Hematopoietic multipotent progenitor cell treated with erythropoietin and hydrocortisone succinate and interleukin-3 and kit ligand, for 4 days (in vitro differentiated cells): Measurements from ENCODE around the gene PSMB10.
A peak's percentile ranks its signal among the peaks of the same experiment; 100 is the strongest.
"Not testable (repeated sequence)": the region's sequence is repeated elsewhere in the genome, so short reads cannot be mapped to it uniquely, and the experiment has no call there.

Experiments used
- DNase-seq: peaks from one replicate; pipeline ENCODE4 v3.0.0-alpha.2; 2015

The PSMB10 gene

GRCh38 chr16:67941469-67942199, 5.0 kb upstream of the PSMB10 start:
- DNase-seq = peak; percentile 30

GRCh38 chr16:67940446-67941089, 3.9 kb upstream of the PSMB10 start:
- peak; percentile 65 for DNase-seq

DNA sequence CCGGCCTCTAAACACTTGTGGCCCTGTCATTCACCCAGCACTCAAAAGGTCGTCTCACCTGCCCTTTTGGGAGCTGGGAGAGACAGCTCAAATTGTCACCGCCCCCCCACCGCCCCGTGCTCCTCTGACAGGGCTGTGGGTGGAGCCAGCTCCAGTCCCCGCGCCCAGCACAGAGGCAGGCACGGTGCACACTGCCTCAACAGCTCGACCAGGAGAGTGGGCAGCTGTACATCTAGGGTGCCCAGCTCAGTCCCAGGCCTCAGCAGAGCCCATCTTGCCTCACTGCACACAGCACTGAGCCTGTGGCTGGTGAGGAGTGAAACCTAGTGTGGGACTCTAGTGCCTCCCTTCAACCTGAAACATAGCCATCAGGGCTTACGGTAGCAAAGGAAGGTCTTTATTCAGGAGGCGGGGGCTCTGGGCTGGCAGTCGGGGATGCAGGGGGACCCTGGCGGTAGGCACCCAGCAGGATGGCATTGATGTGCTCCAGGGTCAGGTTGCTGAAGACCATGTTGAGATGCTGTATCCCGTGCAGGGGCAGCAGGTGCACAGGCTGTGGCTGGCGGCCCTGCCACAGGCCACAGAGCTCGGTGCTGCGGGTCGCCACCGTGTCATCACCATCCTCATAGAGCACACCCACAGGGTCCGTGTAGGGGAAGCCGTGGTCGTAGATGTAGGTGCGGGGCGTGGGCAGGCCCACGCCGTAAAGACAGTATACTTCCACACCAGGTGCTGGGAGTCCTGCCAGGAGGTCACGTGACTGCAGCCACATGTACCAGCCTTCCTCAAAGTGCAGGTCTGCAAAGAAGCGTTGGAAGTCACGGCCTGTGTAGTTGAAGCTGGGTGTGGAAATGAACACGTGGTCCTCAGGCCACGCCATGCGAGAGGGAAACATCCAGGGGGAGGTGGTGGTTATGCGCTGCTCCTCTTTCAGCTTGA, 3.1 kb upstream of the PSMB10 start:
- peak; percentile 56 for DNase-seq

DNA sequence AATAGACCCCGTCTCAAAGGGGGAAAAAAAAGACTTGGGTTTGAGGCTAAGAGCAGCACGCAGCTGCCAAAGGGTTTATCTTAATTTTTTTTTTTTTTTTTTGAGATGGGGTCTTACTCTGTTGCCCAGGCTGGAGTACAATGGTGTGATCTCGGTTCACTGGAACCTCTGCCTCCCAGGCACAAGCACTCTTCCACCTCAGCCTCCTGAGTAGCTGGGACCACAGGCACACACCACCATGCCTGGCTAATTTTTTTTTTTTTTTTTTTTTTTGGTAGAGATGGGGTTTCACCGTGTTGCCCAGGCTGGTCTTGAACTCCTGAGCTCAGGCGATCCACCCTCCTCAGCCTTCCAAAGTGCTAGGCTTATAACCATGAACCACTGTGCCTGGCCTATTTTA, 1.1 kb upstream of the PSMB10 start:
- DNase-seq = not testable (repeated sequence)

DNA sequence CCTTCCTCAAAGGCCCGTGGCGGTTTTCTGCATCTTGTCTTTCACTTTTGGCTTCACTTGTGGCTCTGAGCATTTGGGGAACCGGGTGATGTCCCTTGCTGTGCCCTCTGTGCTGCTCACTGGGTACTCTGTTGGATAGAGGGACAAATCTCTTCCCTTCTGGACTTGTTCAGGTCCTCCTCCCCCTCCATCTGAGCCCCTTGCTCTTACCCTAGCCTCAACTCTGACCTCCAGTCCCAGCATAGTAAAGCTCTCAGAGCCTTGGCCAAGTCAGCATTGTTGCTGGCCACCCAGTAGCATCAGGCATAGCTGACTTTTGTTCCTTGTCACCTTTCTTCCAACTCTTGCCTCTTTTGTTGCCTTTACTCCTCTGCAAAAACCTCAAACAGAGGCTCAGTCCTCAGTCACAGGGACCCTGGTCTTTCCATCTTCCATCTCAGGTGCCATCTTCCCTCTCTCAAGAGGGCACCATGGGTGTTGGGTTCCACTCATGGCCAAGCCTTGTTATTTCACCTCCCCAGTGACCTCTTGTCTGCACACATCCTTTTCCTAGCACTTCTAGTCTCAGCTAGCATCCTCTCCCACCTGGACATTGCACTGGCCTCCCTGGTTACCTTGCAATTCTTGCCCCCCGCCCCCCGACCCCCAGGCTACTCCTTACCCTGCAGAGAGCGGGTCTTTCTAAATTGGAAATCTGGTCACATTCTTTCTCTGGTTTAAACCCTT, 393 bp upstream of the PSMB10 start:
- DNase-seq = peak; percentile 94

DNA sequence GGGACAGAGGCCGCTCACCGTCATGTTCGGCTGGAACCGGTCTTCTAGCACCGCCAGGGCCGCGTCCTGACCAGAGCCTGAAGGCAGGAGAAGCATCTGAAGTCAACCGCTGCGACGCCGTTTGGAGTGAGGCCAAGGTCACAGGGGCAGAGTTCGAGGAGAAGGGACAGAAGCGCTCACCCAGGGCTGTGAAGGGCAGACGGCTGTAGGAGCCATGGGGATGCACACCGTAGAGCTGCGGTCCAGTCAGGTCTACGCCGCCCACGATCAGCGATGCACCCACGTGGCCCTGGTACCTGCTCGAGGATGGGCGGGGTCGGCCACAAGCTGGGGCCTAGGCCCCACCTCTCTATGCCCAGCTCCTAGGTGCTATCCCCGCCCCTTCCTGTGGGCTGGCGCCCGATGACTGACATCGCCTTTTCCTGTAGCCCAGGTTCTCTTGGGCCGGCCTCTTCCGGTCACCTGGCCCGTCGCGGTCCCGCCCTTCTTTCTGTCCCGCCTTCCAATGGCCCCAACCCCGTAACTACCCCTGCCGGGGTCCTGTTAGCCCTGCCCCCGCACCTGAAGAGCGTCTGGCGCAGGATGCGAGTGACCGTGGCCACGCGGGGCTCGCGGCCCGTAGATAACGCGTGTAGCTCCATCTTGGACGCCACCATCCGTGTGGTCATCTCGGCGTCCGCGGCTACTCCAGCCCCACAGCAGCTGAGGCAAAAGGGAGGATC, 1.1 kb downstream of the PSMB10 start:
- peak; percentile 98 for DNase-seq

GRCh38 chr16:67935101-67935401, 1.6 kb downstream of the PSMB10 start:
- no peak for DNase-seq

DNA sequence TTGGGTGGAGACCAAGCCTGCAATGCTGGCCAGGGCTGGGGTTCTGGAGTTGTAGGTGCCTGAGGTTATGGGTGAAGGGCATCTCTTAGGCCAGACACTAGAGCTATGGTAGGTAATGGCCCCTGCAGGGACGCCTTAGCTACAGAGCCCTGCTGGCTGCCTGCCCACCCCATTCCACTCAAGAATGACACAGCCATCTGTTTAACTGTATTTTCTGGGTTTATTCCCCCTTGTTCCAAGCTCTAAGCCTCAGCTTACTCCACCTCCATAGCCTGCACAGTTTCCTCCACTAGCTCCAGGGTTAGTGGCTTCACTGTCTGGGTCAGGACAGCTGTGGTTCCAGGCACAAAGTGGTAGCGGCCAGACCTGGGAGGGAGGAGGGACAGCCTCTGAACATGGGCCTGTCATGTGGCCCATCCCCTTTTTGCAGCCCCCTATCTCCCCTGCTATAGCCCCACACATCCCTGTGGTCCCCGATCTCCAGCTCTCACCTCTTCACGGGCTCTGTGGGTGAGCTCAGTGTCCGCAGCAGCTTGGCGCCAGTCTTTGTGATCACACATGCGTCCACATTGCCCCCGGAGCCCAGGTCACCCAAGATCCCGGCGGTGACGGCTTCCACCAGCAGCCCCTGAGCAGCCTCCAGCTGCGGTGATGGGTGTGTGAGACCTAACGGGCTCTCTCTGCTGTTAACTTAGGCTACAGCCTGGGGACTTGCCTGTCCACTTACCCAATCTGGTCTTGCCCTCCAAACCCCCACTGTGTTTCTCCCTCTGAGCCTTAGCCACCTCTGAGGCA, 2.1 kb downstream of the PSMB10 start:
- DNase-seq = no peak

DNA sequence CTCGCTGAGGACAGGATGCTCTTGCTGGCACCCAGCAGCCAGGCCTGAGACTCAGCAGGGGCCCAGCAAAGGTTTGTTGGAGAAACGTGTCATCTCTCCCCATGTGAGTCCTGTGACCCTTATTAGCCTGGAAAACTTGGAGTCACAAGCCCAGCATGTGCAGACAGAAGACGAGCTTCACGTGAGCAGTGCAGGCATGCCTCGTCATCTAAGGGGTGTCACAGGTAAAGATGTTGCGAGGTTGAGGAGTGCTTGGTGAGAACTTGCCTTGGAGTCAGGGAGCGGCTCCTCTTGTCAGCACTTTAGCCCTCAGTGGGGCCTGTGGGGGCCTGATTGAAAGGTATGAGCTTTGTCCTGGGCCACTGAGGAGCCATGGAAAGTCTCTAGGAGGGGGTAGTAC, 2.8 kb downstream of the PSMB10 start:
- no peak for DNase-seq

DNA sequence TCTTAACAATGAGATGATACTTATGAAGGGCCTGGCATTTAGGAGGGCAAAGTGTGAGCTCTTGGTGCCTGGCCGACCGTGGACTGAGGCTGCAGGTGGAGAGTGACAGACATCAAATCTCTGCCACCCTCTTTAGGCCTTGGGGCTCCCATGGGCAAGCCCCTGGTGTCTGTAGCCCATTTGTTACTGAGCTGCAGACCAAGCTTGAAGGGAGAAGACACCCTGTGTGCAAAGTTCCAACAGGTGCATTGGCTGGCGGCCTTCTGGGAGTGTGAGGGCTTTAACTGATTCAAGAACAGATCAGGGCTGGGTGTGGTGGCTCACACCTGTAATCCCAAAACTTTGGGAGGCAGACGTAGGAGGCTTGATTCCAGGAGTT, 4.2 kb downstream of the PSMB10 start:
- no peak for DNase-seq

DNA sequence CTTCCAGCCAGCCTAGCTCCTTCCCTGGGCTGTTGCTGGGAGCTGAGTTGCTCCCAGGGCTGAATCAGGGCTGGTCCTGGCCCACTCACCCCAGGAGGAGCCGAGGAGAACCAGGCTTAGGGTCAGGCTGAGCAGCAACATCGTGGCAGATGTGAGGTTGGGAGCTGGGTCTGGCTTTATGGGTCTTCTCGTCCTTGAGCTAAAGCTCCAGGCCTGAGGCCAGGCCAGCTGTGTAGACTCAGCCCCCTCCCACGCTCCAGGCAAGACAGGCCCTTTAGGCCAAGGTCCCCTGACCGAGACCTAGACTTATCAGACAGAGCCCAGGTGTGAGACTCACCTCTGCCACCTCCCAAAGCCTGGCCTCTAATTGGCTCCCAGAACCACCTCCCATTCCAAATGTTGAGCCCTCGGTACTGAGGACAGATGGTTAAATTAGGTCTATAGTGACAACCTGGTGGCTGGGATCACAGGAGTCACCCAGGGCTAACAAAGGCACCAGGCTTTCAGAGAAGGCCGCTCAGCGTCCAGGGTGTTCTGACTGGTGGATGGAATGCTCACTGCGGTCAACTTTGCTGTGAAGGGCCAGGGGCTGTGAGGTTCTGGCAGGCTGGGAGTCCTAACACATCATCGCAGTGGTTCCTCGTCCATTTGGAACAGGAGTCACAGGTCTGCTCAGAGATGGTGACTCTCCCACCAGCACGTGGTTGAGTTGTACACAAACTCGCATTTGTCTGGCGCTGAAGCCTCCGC, 4.8 kb downstream of the PSMB10 start, which contains the start of gene CTRL:
Gene CTRL (minus strand): TSS at position 151 of the 750 bp plus-strand sequence. CDS start 10 bp downstream, at position 141.
- no peak for DNase-seq

- DNase-seq = no peak
These were observed 5.9 kb downstream of the PSMB10 start for GRCh38 chr16:67930678-67931211.

GRCh38 chr16:67930191-67930590, 6.5 kb downstream of the PSMB10 start:
- no peak for DNase-seq

- DNase-seq = peak; percentile 86
These were observed 7.9 kb downstream of the PSMB10 start for GRCh38 chr16:67928561-67929364.

GRCh38 chr16:67928147-67928546, 8.5 kb downstream of the PSMB10 start:
- no peak for DNase-seq

DNA sequence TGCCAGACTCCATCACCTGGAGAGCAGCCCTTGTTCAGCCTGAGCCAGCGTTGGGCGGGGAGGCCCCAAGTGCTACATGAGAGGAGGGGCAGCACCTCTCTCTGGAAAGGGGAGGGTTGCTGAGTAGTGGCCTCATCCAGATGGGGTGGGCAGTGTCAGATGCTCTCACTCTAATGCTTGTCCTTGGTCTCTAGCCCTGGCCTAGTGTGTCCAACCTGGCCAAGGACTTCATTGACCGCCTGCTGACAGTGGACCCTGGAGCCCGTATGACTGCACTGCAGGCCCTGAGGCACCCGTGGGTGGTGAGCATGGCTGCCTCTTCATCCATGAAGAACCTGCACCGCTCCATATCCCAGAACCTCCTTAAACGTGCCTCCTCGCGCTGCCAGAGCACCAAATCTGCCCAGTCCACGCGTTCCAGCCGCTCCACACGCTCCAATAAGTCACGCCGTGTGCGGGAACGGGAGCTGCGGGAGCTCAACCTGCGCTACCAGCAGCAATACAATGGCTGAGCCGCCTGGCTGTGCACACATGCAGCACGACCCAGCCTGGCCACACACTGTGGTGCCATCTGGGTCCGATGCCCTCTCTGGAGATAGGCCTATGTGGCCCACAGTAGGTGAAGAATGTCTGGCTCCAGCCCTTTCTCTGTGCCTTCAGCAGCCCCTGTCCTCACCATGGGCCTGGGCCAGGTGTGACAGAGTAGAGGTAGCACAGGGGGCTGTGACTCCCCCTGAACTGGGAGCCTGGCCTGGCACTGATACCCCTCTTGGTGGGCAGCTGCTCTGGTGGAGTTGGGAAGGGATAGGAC, 9.3 kb downstream of the PSMB10 start:
- no peak for DNase-seq

DNA sequence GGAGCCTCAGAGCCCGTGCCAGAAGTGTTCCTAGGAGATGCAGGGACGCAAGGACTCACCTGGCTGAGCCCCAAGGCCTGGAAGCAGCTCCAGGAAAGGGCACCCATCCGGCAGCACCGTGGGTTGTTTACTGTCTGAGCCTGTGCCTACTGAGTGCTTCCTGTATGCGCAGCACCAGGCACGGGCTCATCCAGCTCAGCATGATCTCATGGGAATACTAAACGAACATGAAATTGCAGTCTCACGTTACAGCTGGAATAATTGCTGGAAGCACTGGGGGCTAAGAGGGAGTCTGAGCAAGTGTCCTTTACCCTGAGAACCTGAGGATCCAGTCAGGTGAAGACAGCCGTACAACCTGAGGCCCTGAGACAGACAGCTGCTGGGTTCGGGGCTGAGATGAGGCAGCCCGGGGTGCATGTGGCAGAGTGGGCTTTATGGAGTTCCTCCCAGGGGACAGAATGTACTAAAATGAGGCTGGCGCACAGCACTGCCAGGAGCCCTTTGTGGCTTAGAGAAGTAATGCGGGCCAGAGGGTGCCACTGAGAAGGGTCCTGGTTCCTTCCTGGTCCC, 10.4 kb downstream of the PSMB10 start:
- DNase-seq = peak; percentile 29
